Erythroblast (primary cell): ENCODE measurements around the gene MELTF.

Experiments
- DNase-seq, 2 experiments: peaks; one replicate each; lab custom pipeline; 2025; lab: John Stamatoyannopoulos, UW
- GATA1 ChIP-seq: IDR thresholded peaks from 2 replicates; pipeline ENCODE4 v1.6.1; 2011; ENCODE audit warnings: low read depth, mild to moderate bottlenecking, control low read depth, low read length, moderate library complexity
- POLR2A ChIP-seq: IDR thresholded peaks from 2 replicates; pipeline ENCODE4 v1.6.1; 2011; ENCODE audit warnings: mild to moderate bottlenecking, low read length

Gene MELTF

GRCh38 chr3:197022405-197023231 is 7.0 kb downstream of the MELTF start:
- no peak for DNase-seq
- TF ChIP-seq GATA1: no peak
- TF ChIP-seq POLR2A: no peak

DNA sequence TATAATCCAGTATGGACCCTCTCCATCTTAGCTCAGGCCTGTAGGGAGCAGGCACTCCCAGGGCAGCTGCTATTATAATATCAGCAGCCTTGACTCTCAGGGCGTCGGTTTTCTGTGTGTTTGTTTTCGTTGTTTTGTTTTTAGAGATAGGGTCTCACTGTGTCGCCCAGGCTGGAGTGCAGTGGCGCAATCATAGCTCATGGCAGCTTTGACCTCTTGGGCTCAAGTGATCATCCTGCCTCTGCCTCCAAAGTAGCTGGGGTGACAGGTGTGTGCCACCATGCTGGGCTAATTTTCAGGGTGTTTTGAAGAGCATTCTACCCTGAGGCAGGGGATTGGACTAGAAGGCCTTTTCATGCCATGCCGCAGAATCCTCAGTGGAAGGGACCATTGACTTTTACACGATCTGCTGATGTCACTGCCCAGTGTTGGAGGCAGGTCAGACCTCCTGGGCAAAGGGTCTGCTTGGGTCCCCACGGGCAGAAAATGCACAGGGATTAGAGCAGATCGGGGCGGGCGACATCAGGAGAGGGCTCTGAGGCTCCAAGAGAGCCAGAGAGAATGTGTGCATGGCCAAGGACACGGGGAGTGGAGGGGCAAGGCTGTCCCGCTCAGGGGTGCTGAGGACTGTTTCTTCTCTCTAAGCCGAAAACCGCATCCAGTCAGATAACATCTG is 7.8 kb downstream of the MELTF start:
- no peak for DNase-seq
- no peak for TF ChIP-seq POLR2A
- TF ChIP-seq GATA1: no peak

GRCh38 chr3:197021231-197021630 is 8.4 kb downstream of the MELTF start:
- TF ChIP-seq POLR2A: no peak
- no peak for TF ChIP-seq GATA1
- no peak for DNase-seq

DNA sequence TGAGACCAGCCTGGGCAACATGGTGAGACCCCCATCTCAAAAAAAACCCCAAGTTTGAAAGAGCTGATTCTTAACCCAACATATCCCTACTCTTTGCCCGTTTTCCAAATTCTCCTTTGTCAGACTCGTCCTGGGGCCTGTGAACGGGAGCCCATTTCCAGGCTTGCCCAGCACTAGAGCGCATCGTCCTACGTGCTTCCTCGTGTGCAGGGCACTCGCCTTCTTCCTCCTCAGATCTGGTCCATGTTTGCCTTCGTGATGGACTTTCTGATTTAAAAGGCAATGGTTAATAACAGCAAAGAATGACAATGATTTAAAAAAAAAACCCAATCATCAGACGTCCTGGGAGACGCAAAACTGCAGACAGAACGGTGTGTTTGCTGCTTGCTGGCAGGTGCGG is 10.1 kb downstream of the MELTF start:
- no peak for DNase-seq
- TF ChIP-seq POLR2A (no peak), GATA1 (no peak)

DNA sequence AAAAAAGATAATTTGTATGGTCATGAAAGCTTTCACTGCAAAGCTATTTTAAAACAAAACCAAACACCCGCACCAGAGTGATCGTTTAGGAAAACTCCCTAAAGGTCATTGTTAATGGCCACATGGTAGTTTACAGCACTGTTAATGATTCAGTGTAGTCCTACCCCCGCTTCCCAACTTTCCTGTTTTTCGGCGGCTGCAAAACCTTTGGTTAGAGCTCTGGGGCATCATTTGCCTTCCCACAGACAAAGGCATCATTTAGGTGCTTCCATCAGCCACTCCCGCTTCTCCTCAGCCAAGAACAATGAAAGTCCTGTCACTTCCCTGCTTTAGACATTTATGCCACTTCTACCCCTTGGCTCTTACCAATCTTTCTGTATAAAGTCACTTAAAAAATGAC is 10.6 kb downstream of the MELTF start:
- DNase-seq: no peak
- no peak for TF ChIP-seq POLR2A
- TF ChIP-seq GATA1: no peak

DNA sequence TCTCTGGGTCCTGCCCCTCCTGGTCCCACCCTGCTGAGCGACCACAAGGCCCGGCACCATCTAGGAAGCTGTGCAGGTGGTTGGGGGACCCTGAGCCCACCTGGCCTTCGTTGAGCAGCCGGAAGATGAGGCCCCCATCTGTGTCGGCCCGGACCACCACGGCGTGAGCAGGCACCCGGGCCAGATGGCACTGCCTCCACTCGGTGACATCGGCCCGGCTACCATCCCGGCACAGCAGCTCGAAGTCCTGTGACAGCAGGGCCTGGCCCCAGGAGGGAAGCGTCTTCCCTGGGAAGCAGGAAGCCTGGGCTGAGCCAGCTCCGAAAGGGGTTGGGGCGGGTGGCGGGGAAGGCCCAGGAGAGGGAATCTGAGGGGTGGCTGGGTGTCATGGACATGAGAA is 12.6 kb downstream of the MELTF start:
- DNase-seq: no peak

DNA sequence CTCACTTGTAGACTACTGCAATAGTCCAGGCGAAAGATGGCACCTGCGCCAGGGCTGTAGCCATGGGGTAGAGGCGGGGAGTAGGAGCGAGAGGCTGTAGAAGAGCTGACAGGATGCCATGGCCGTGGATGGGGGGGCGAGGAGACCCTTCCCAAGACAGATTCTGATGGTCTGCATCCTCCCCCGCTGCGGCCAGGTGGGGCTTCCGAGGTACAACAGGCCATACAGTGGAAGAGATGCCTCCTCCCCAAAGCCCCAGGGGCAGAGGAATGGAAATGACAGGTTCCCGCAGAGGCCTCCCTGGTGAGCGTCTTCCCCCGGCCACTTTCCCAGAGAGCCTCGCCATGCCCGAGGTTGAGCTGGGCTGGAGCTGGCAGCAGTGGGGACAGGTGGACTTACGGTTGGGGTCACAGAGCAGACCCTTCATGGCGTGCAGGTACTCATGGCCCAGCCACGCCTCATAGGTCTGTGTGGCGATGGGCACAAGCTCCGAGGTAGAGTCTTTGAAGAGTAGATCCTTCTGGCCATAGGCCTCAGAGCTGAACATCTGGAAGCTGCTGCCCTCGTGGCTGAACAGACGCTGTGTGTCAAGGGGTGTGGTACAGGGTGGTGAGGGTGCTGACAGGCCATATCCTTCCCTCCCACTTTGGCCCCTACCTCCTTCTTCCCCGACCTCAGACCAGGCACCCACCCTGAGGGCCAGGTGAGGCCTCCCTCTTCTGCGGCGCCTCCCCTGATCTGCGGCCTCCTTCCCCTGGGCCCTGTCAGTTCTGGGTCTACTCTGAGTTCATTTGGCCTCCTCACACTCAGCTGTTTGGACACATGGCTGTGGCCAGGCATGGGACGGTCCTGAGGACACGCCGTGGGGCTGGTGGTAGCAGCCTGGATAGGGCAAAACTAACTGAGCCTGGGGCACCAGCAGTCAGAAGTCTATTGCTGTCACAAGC is 13.6 kb downstream of the MELTF start:
- TF ChIP-seq GATA1: no peak
- no peak for TF ChIP-seq POLR2A
- no peak for DNase-seq

More for the DNA sequence above, 12.6 kb downstream of the MELTF start:
- TF ChIP-seq POLR2A (no peak), GATA1 (no peak)

- no peak for DNase-seq
- no peak for TF ChIP-seq POLR2A
- TF ChIP-seq GATA1: no peak
These were observed 14.6 kb downstream of the MELTF start for GRCh38 chr3:197014942-197015575.

- TF ChIP-seq GATA1: no peak
- TF ChIP-seq POLR2A: no peak
- DNase-seq: no peak
These were observed 15.6 kb downstream of the MELTF start for GRCh38 chr3:197014024-197014423.

DNA sequence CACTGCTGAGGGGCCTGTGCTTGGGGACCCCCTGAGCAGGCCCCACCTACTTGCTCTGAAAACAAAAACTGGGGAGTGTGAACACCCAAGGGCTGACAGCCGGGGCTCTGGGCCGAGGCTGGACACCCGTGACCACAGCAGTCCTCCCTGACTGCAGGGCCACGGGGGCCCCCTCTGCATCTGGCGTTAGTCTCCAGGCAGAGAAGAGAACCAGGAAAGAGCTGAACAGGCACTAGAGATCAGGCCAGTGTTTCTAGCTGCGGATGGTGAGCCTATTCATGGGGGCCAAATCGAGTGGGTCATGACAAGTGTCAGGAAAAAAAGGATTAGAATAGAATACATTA is 17.1 kb downstream of the MELTF start:
- DNase-seq: no peak
- TF ChIP-seq GATA1 (no peak), POLR2A (no peak)

GRCh38 chr3:197011780-197012539 is 17.7 kb downstream of the MELTF start:
- DNase-seq: no peak
- TF ChIP-seq GATA1 (no peak), POLR2A (no peak)

- no peak for TF ChIP-seq POLR2A
- no peak for TF ChIP-seq GATA1
- DNase-seq: no peak
These were observed 18.9 kb downstream of the MELTF start for GRCh38 chr3:197010556-197011351.

- no peak for TF ChIP-seq GATA1
- TF ChIP-seq POLR2A: no peak
- no peak for DNase-seq
These were observed 20.0 kb downstream of the MELTF start for GRCh38 chr3:197009532-197010019.
